HG02642 (cell line): ENCODE data around the gene RABGGTB.
"Not testable (repeated sequence)": the region's sequence is repeated elsewhere in the genome, so short reads cannot be mapped to it uniquely, and the experiment has no call there.

ENCODE experiments used
- ATAC-seq: cut with Tn5 transposase; IDR thresholded peaks from one replicate; pipeline ENCODE4 v1.9.1; 2021; ENCODE audit warnings: mild to moderate bottlenecking; ENCODE audit not compliant: unreplicated experiment, poor library complexity

Gene RABGGTB

GRCh38 chr1:75785983-75786853, at the start of gene RABGGTB:
TSS of gene RABGGTB (plus strand) at chr1:75786256. CDS start at chr1:75786272, 16 bp downstream.
- peak; percentile 69 for ATAC-seq

GRCh38 chr1:75742047-75742625, 43.9 kb upstream of the RABGGTB start:
- no peak for ATAC-seq

- peak; percentile 83 for ATAC-seq
Observed at GRCh38 chr1:75745276-75745675, 40.8 kb upstream of the RABGGTB start.

GRCh38 chr1:75757210-75757609, 28.8 kb upstream of the RABGGTB start:
- ATAC-seq = not testable (repeated sequence)

- not testable (repeated sequence) for ATAC-seq
Observed at GRCh38 chr1:75758543-75758942, 27.5 kb upstream of the RABGGTB start.

- no peak for ATAC-seq
Observed at GRCh38 chr1:75764057-75764655, 21.9 kb upstream of the RABGGTB start.

GRCh38 chr1:75765697-75766355, 20.2 kb upstream of the RABGGTB start:
- ATAC-seq = no peak

GRCh38 chr1:75768016-75768415, 18.0 kb upstream of the RABGGTB start:
- no peak for ATAC-seq

- no peak for ATAC-seq
Observed at GRCh38 chr1:75770761-75771160, 15.3 kb upstream of the RABGGTB start.

- no peak for ATAC-seq
Observed at GRCh38 chr1:75771978-75772377, 14.1 kb upstream of the RABGGTB start.

GRCh38 chr1:75777812-75778211, 8.2 kb upstream of the RABGGTB start:
- not testable (repeated sequence) for ATAC-seq

GRCh38 chr1:75778694-75779093, 7.4 kb upstream of the RABGGTB start:
- ATAC-seq = not testable (repeated sequence)

GRCh38 chr1:75780183-75780582, 5.9 kb upstream of the RABGGTB start:
- not testable (repeated sequence) for ATAC-seq

- not testable (repeated sequence) for ATAC-seq
Observed at GRCh38 chr1:75783920-75784319, 2.1 kb upstream of the RABGGTB start.

- peak; percentile 15 for ATAC-seq
Observed at GRCh38 chr1:75785320-75785982, 605 bp upstream of the RABGGTB start.

GRCh38 chr1:75786901-75787493, 941 bp downstream of the RABGGTB start:
- ATAC-seq = no peak

- ATAC-seq = no peak
Observed at GRCh38 chr1:75787524-75787923, 1.5 kb downstream of the RABGGTB start.

- ATAC-seq = no peak
Observed at GRCh38 chr1:75789988-75790387, 3.9 kb downstream of the RABGGTB start.

GRCh38 chr1:75791022-75791421, 5.0 kb downstream of the RABGGTB start:
- no peak for ATAC-seq

GRCh38 chr1:75792091-75792490, 6.0 kb downstream of the RABGGTB start:
- ATAC-seq = no peak
